GM19023 (cell line): ENCODE measurements around the gene TBX3.

Experiments used
- ATAC-seq: cut with Tn5 transposase; IDR thresholded peaks from one replicate; pipeline ENCODE4 v1.9.1; 2021; ENCODE audit warnings: mild to moderate bottlenecking, moderate library complexity; ENCODE audit not compliant: unreplicated experiment

Gene TBX3

GRCh38 chr12:114636723-114637480 lies 47.1 kb downstream of the TBX3 start:
- no peak for ATAC-seq

- ATAC-seq: no peak
Observed at GRCh38 chr12:114631242-114631641, 52.7 kb downstream of the TBX3 start.

GRCh38 chr12:114628199-114628598 lies 55.8 kb downstream of the TBX3 start:
- no peak for ATAC-seq

GRCh38 chr12:114627393-114627792 lies 56.6 kb downstream of the TBX3 start:
- ATAC-seq: no peak

GRCh38 chr12:114625294-114625851 lies 58.6 kb downstream of the TBX3 start:
- no peak for ATAC-seq

GRCh38 chr12:114623737-114624136 lies 60.2 kb downstream of the TBX3 start:
- ATAC-seq: no peak
